Measurements from ENCODE around the gene CXCL12. TPM values are rescaled to one million over a fixed set of nuclear protein-coding genes. Genes with fewer than 3 reads are reported as not detected.

CXCL12 gene
- total RNA-seq (2014; rRNA removed; shearing (Covaris generic)) (341 and 364 TPM in 2 replicates), polyA plus RNA-seq (2016; fragmentation: Nextera tagmentation; extraction: Ambion mirVana) (609 and 636 TPM in 2 replicates)

DNA sequence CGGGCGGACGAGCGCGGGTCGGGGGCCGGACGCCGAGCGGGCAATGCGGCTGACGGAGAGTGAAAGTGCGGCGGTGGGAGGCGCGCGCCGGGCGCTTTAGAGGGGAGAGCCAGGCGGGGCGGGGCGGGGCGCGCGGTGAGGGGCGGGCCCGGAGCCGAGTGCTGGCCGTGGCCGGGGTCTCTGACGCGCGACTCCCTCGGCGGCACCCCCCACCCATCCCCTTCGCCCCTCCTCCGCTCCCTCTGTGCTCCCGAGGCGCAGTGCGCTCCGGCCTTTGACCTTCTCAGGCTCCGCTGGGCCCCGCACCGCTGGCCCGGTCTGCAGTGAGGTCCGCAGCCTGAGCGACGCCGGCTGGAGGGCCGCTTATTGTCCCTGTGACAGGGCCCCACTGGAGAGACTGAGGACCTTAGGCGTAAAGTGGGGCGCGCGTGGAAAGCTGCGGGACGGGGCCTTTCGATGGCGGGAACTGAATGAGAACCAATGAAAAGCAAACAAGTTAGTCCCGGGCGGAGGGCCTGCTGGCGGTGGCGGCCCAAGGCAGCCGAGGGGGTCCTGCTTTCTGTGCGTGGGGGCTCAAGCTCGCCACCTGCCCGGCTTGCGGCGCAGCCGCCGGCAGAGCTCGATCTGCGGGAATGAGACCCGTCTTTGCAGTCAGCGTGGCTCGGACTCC is at the start of gene CXCL12:
Gene CXCL12 (minus strand): TSS at position 72 of the 670 bp plus-strand sequence. CDS start 92 bp downstream, outside the sequence.
- no peaks in the 10 kb centered on the region for H4K20me1 ChIP-seq (ENCODE audit: insufficient read depth)
- H3F3A ChIP-seq (ENCODE audit: insufficient read depth): 0 out of 2 replicates have a peak, but pooled peaks cover 11% of the 10 kb centered on the region
- H3K4me2 ChIP-seq (ENCODE audit: unreplicated experiment): peak within 1 kb of the TSS; percentile 97
- 3 to 4% methylated on average over 35 to 66 of the region's 75 CpGs for WGBS, 2 experiments (ENCODE audit: low coverage in 1 of 2, low lambda C conversion rate in 2 of 2, missing lambda C conversion rate in 2 of 2)
- H2AFZ ChIP-seq: peak within 1 kb of the TSS; percentile 86
- H3K4me3 ChIP-seq: peak within 1 kb of the TSS; percentile 83
- H3K36me3 ChIP-seq (ENCODE audit: low read depth): 0 out of 2 replicates have a peak, but pooled peaks cover 1% of the 10 kb centered on the region
- H3K79me2 ChIP-seq (ENCODE audit: insufficient read depth): peaks cover 50% of the 10 kb centered on the region
- in situ Hi-C loops (cut with MboI): loop anchor here (10.0 kb wide), 3 partner anchors 200 to 470 kb away; no protein-coding TSS in a partner anchor
- no peak for TF ChIP-seq EZH2 (IDR thresholded peaks at IDR 0.05; ENCODE audit: insufficient read depth, poor library complexity, severe bottlenecking)
- no peak for TF ChIP-seq EZH2phosphoT487 (IDR thresholded peaks at IDR 0.05; ENCODE audit: insufficient read depth, low read depth)
- H3K9ac ChIP-seq: peak within 1 kb of the TSS; percentile 80
- no peaks in the 10 kb centered on the region for H3K9me2 ChIP-seq (ENCODE audit: insufficient read depth)
- H3K4me1 ChIP-seq (ENCODE audit: insufficient read depth): peaks cover 9% of the 10 kb centered on the region
- DNase-seq: peak; percentile 46
- no peaks in the 10 kb centered on the region for H3K27me3 ChIP-seq (replicated peaks; ENCODE audit: insufficient read depth)
- no peaks in the 10 kb centered on the region for H3K9me3 ChIP-seq (ENCODE audit: low read depth)
- peak within 1 kb of the TSS; percentile 45 for H3K27ac ChIP-seq

DNA sequence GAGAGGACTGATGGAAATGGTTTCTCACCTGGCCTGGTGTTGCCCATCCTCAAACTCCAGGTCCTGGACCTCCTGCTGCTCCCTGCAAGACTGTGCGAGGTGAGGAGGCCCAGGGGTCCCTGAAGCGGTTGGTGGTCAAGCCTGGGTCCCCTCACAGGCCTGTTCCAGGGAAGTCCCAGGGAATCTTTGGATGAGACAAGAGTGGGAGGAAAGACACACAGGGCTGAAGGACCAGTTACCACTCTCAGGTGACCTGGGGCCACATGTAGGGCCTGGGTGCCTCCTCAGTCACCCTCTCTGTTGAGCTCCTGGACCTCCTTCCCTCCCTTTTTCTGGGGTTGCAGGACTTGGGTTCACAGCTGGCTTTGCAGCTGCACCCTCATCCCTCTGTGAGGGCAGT is 42.6 kb upstream of the CXCL12 start:
- Histone ChIP-seq H3K27me3 (replicated peaks; ENCODE audit: insufficient read depth) (peaks cover 18% of the 10 kb centered on the region; the same call in 1 of the 2 replicates), H3K4me3 (no peak overlapping the region), H3K27ac (no peak overlapping the region), H3K9me3 (ENCODE audit: low read depth) (no peaks in the 10 kb centered on the region), H3K9me2 (ENCODE audit: insufficient read depth) (no peaks in the 10 kb centered on the region), H3K4me1 (ENCODE audit: insufficient read depth) (no peaks in the 10 kb centered on the region), H3K79me2 (ENCODE audit: insufficient read depth) (no peaks in the 10 kb centered on the region), H3K9ac (no peak overlapping the region), H3F3A (ENCODE audit: insufficient read depth) (no peaks in the 10 kb centered on the region), H3K36me3 (ENCODE audit: low read depth) (no peaks in the 10 kb centered on the region), H4K20me1 (ENCODE audit: insufficient read depth) (no peaks in the 10 kb centered on the region), H2AFZ (no peak overlapping the region), H3K4me2 (ENCODE audit: unreplicated experiment) (no peak overlapping the region)
- TF ChIP-seq EZH2 (IDR thresholded peaks at IDR 0.05; ENCODE audit: insufficient read depth, poor library complexity, severe bottlenecking) (no peak), EZH2phosphoT487 (IDR thresholded peaks at IDR 0.05; ENCODE audit: insufficient read depth, low read depth) (no peak)
- WGBS, 2 experiments (ENCODE audit: low coverage in 1 of 2, low lambda C conversion rate in 2 of 2, missing lambda C conversion rate in 2 of 2): 78 to 88% methylated on average over 2 of the region's 2 CpGs
- DNase-seq: no peak
- in situ Hi-C loops (cut with MboI): no loop called here

DNA sequence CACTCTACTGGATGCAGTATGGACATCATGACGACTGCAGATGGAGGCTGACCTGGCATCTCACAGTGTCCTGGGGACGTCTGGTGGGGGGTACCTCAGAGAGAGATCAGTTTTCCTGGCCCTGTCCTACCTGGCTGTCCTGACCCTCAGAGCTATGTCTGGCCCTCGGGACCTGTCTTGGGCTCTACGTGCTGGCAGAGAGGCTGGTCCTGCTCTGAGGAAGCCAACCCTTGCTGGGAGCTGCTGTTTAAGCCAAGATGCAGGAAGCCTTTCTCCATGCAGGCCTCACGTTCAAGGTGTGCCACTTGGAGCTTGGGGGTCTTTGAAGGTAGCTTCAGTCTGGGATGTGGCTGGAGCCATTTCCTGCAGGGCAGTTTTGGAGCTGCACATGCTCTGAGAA is 42.1 kb upstream of the CXCL12 start:
- no peak for DNase-seq
- Histone ChIP-seq H2AFZ (no peak overlapping the region), H3K9me2 (ENCODE audit: insufficient read depth) (no peaks in the 10 kb centered on the region), H4K20me1 (ENCODE audit: insufficient read depth) (no peaks in the 10 kb centered on the region), H3K27ac (no peak overlapping the region), H3K27me3 (replicated peaks; ENCODE audit: insufficient read depth) (peaks cover 18% of the 10 kb centered on the region; the same call in 1 of the 2 replicates), H3K4me1 (ENCODE audit: insufficient read depth) (no peaks in the 10 kb centered on the region), H3K9me3 (ENCODE audit: low read depth) (no peaks in the 10 kb centered on the region), H3K9ac (no peak overlapping the region), H3K79me2 (ENCODE audit: insufficient read depth) (no peaks in the 10 kb centered on the region), H3K4me3 (no peak overlapping the region), H3K36me3 (ENCODE audit: low read depth) (no peaks in the 10 kb centered on the region), H3K4me2 (ENCODE audit: unreplicated experiment) (no peak overlapping the region), H3F3A (ENCODE audit: insufficient read depth) (no peaks in the 10 kb centered on the region)
- no peak for TF ChIP-seq EZH2phosphoT487 (IDR thresholded peaks at IDR 0.05; ENCODE audit: insufficient read depth, low read depth)
- TF ChIP-seq EZH2 (IDR thresholded peaks at IDR 0.05; ENCODE audit: insufficient read depth, poor library complexity, severe bottlenecking): no peak
- WGBS, 2 experiments (ENCODE audit: low coverage in 1 of 2, low lambda C conversion rate in 2 of 2, missing lambda C conversion rate in 2 of 2): 68 to 69% methylated on average over 5 of the region's 5 CpGs
- in situ Hi-C loops (cut with MboI): no loop called here

DNA sequence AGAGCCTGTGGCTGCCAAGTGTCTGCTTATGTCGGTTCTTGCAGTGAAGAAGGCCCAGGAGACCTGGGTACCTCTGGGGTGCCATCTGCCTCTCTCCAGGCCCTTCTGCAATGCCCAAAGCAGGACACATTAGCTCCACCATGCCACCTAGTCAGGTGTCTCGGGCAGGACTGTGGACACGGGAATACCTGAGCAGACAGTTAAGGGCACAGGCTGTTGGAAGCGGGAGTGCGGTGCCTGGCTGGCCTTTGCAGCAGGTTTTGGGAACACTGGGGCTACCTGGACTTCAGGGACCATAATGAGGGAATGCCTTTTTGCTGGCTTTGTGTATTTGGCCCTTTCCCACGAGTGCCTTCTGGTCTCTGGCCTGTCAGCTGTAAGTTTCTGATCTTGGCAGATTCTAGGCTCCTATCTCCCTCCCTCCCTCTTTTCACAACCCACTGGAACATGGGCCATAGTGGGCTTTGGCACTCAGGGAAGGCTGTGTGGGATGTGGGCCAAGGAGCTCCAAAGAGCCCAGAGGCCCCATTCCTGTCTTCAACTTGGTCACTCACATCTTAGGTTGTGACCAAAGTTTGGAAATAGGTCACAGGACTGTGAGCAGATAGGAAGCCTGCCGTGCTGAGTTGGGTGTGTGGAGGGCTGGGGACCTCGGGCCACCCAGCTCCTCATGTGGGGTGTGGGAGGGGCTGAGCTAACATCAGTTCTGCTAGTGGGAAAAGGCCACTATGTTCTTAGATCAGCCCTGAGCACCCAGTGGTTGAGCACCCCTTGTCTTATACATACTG is 41.5 kb upstream of the CXCL12 start:
- no peaks in the 10 kb centered on the region for H4K20me1 ChIP-seq (ENCODE audit: insufficient read depth)
- no peaks in the 10 kb centered on the region for H3F3A ChIP-seq (ENCODE audit: insufficient read depth)
- DNase-seq: no peak
- no peak overlapping the region for H3K27ac ChIP-seq
- H3K9me2 ChIP-seq (ENCODE audit: insufficient read depth): no peaks in the 10 kb centered on the region
- H3K4me1 ChIP-seq (ENCODE audit: insufficient read depth): no peaks in the 10 kb centered on the region
- no peaks in the 10 kb centered on the region for H3K9me3 ChIP-seq (ENCODE audit: low read depth)
- H3K4me3 ChIP-seq: no peak overlapping the region
- peaks cover 18% of the 10 kb centered on the region; the same call in 1 of the 2 replicates for H3K27me3 ChIP-seq (replicated peaks; ENCODE audit: insufficient read depth)
- 69 to 71% methylated on average over 8 of the region's 8 CpGs for WGBS, 2 experiments (ENCODE audit: low coverage in 1 of 2, low lambda C conversion rate in 2 of 2, missing lambda C conversion rate in 2 of 2)
- in situ Hi-C loops (cut with MboI): no loop called here
- H2AFZ ChIP-seq: no peak overlapping the region
- H3K4me2 ChIP-seq (ENCODE audit: unreplicated experiment): no peak overlapping the region
- TF ChIP-seq EZH2 (IDR thresholded peaks at IDR 0.05; ENCODE audit: insufficient read depth, poor library complexity, severe bottlenecking): no peak
- no peak for TF ChIP-seq EZH2phosphoT487 (IDR thresholded peaks at IDR 0.05; ENCODE audit: insufficient read depth, low read depth)
- H3K9ac ChIP-seq: no peak overlapping the region
- H3K79me2 ChIP-seq (ENCODE audit: insufficient read depth): no peaks in the 10 kb centered on the region
- no peaks in the 10 kb centered on the region for H3K36me3 ChIP-seq (ENCODE audit: low read depth)
